Trophoblast cell (in vitro differentiated cells and primary cell): ENCODE data around the gene TMEM95.

Experiments used
- DNase-seq, 2 donors: peaks; one replicate each; pipeline ENCODE4 v3.0.0-alpha.2; 2016
- H2AFZ ChIP-seq: 2 replicates; pipeline ENCODE4 v1.6.1; 2013; ENCODE audit warnings: low read length, moderate library complexity, mild to moderate bottlenecking; ENCODE audit not compliant: insufficient read depth, poor library complexity
- H2AK5ac ChIP-seq: 2 replicates; pipeline ENCODE4 v1.6.1; 2013; ENCODE audit warnings: mild to moderate bottlenecking, low read length
- H2BK120ac ChIP-seq: 2 replicates; pipeline ENCODE4 v1.6.1; 2013; ENCODE audit warnings: low read length, mild to moderate bottlenecking, moderate library complexity; ENCODE audit not compliant: insufficient read depth, poor library complexity
- H2BK12ac ChIP-seq: 2 replicates; pipeline ENCODE4 v1.6.1; 2013; ENCODE audit warnings: mild to moderate bottlenecking, low read length, moderate library complexity
- H2BK5ac ChIP-seq: 2 replicates; pipeline ENCODE4 v1.6.1; 2013; ENCODE audit warnings: low read length, low read depth, moderate library complexity, mild to moderate bottlenecking; ENCODE audit not compliant: poor library complexity
- H3K14ac ChIP-seq: 2 replicates; pipeline ENCODE4 v1.6.1; 2013; ENCODE audit warnings: mild to moderate bottlenecking, low read length
- H3K18ac ChIP-seq: 2 replicates; pipeline ENCODE4 v1.6.1; 2013; ENCODE audit warnings: mild to moderate bottlenecking, low read length
- H3K23ac ChIP-seq: 2 replicates; pipeline ENCODE4 v1.6.1; 2013; ENCODE audit warnings: low read length
- H3K27ac ChIP-seq: 2 replicates; pipeline ENCODE4 v1.5.1; 2013; ENCODE audit warnings: low read depth, mild to moderate bottlenecking, inconsistent platforms, low read length, moderate library complexity
- H3K27me3 ChIP-seq: 2 replicates; pipeline ENCODE4 v1.6.1; 2013; ENCODE audit warnings: inconsistent platforms, mild to moderate bottlenecking, low read length, moderate library complexity; ENCODE audit not compliant: insufficient read depth
- H3K36me3 ChIP-seq, 2 experiments: 1 replicate in 1 of 2; 2 replicates in 1 of 2; pipeline ENCODE4 v1.6.1; 2013; ENCODE audit warnings: low read length in 2 of 2, mild to moderate bottlenecking in 2 of 2, moderate library complexity in 1 of 2; ENCODE audit not compliant: insufficient read depth in 2 of 2, control insufficient read depth in 1 of 2
- H3K4ac ChIP-seq: 2 replicates; pipeline ENCODE4 v1.6.1; 2013; ENCODE audit warnings: low read depth, mild to moderate bottlenecking, low read length, moderate library complexity
- H3K4me1 ChIP-seq, 2 experiments: 1 replicate in 1 of 2; 2 replicates in 1 of 2; pipeline ENCODE4 v1.6.1; 2013; ENCODE audit warnings: low read length in 2 of 2, mild to moderate bottlenecking in 2 of 2, moderate library complexity in 1 of 2; ENCODE audit not compliant: insufficient read depth in 2 of 2, control insufficient read depth in 1 of 2
- H3K4me2 ChIP-seq: 2 replicates; pipeline ENCODE4 v1.6.1; 2013; ENCODE audit warnings: inconsistent platforms, mild to moderate bottlenecking, low read length, moderate library complexity
- H3K4me3 ChIP-seq: 2 replicates; pipeline ENCODE4 v1.5.1; 2013; ENCODE audit warnings: mild to moderate bottlenecking, low read depth, low read length, inconsistent platforms
- H3K79me1 ChIP-seq: one replicate; pipeline ENCODE4 v1.6.1; 2013; ENCODE audit warnings: low read length
- H3K79me2 ChIP-seq: 2 replicates; pipeline ENCODE4 v1.6.1; 2013; ENCODE audit warnings: low read length, mild to moderate bottlenecking; ENCODE audit not compliant: control insufficient read depth, insufficient read depth, poor library complexity
- H3K9ac ChIP-seq: 2 replicates; pipeline ENCODE4 v1.6.1; 2013; ENCODE audit warnings: mild to moderate bottlenecking, low read length
- H3K9me3 ChIP-seq: 2 replicates; pipeline ENCODE4 v1.6.1; 2013; ENCODE audit warnings: low read depth, mild to moderate bottlenecking, control low read depth, inconsistent platforms, low read length; ENCODE audit not compliant: insufficient read depth
- H4K12ac ChIP-seq: 2 replicates; pipeline ENCODE4 v1.6.1; 2013; ENCODE audit warnings: low read depth, mild to moderate bottlenecking, low read length, moderate library complexity
- H4K8ac ChIP-seq: 2 replicates; pipeline ENCODE4 v1.6.1; 2013; ENCODE audit warnings: low read depth, mild to moderate bottlenecking, low read length, moderate library complexity
- H4K91ac ChIP-seq: one replicate; pipeline ENCODE4 v1.6.1; 2013; ENCODE audit warnings: low read depth, mild to moderate bottlenecking, low read length, moderate library complexity
- WGBS: extraction: QIAGEN DNeasy Blood & Tissue Kit; methylation state at CpG from one replicate; pipeline ENCODE4 v1.1.7; 2013; ENCODE audit warnings: missing lambda C conversion rate; ENCODE audit not compliant: insufficient read length, insufficient coverage; ENCODE audit errors: extremely low coverage; 5-methylcytosine and 5-hydroxymethylcytosine counted together

Gene TMEM95

GRCh38 chr17:7374353-7374752, 19.4 kb downstream of the TMEM95 start:
- no peak overlapping the region for H3K4me3 ChIP-seq
- no peak for DNase-seq

DNA sequence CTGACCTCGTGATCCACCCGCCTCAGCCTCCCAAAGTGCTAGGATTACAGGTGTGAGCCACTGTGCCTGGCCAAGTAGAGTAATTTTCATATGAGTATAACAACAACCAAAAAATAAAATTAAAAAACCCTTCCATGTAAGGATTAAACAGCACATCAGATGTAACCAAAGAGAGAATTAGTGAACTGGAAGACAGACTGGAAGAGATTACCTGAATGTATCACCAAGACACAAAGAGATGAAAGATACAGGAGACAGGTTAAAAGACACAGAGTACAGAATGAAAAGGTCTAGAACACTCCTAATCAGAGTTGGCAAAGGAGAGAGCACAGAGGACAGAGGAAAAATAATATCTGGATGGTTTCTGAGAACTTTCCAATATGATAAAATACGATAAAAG, 24.2 kb downstream of the TMEM95 start:
- Histone ChIP-seq H3K27ac (no peak overlapping the region), H2BK120ac (no peak overlapping the region), H2BK12ac (no peak overlapping the region), H4K12ac (no peak overlapping the region), H3K79me2 (no peaks in the 10 kb centered on the region), H3K9me3 (peaks cover 4% of the 10 kb centered on the region), H3K27me3 (no peaks in the 10 kb centered on the region), H2BK5ac (no peak overlapping the region), H3K79me1 (peaks cover 7% of the 10 kb centered on the region), H4K8ac (no peak overlapping the region), H3K4ac (no peak overlapping the region), H3K4me1 (peaks cover 19 to 24% of the 10 kb centered on the region in 2 experiments), H2AK5ac (no peak overlapping the region), H3K23ac (no peak overlapping the region), H3K4me3 (no peak overlapping the region), H3K36me3 (peaks cover 3 to 5% of the 10 kb centered on the region in 2 experiments), H3K9ac (no peak overlapping the region), H3K4me2 (no peak overlapping the region), H4K91ac (no peak overlapping the region), H3K14ac (no peak overlapping the region), H3K18ac (no peak overlapping the region), H2AFZ (no peak overlapping the region)
- WGBS, result no CpG with 5 or more reads among the region's 3 CpGs
- no peak for DNase-seq

More at GRCh38 chr17:7374353-7374752, 19.4 kb downstream of the TMEM95 start:
- no peak overlapping the region for H2BK5ac ChIP-seq
- H3K14ac ChIP-seq, result no peak overlapping the region
- no peaks in the 10 kb centered on the region for H3K36me3 ChIP-seq
- no peak overlapping the region for H3K23ac ChIP-seq
- H3K9ac ChIP-seq, result no peak overlapping the region
- no peak overlapping the region for H2AFZ ChIP-seq
- no peak overlapping the region for H3K18ac ChIP-seq
- H4K12ac ChIP-seq, result no peak overlapping the region
- H2BK12ac ChIP-seq, result no peak overlapping the region
- no peaks in the 10 kb centered on the region for H3K79me1 ChIP-seq
- H3K4me2 ChIP-seq, result no peak overlapping the region
- no peaks in the 10 kb centered on the region for H3K4me1 ChIP-seq
- H4K8ac ChIP-seq, result no peak overlapping the region
- no peaks in the 10 kb centered on the region for H3K9me3 ChIP-seq
- WGBS, result no CpG with 5 or more reads among the region's 2 CpGs
- H4K91ac ChIP-seq, result no peak overlapping the region
- no peak overlapping the region for H2BK120ac ChIP-seq
- no peak overlapping the region for H3K4ac ChIP-seq
- H3K79me2 ChIP-seq, result no peaks in the 10 kb centered on the region
- no peak overlapping the region for H3K27ac ChIP-seq
- H3K27me3 ChIP-seq, result no peaks in the 10 kb centered on the region
- no peak overlapping the region for H2AK5ac ChIP-seq

- Histone ChIP-seq H3K14ac (peak overlapping the region; percentile 70), H3K79me1 (peaks cover 7% of the 10 kb centered on the region), H3K4me1 (peaks cover 24 to 25% of the 10 kb centered on the region in 2 experiments), H3K27me3 (no peaks in the 10 kb centered on the region), H3K4ac (peak overlapping the region; percentile 5), H4K8ac (peak overlapping the region; percentile 77), H2BK12ac (no peak overlapping the region), H2AFZ (peak overlapping the region; percentile 34), H4K91ac (peak overlapping the region; percentile 65), H3K79me2 (no peaks in the 10 kb centered on the region), H3K18ac (peak overlapping the region; percentile 53), H2BK120ac (no peak overlapping the region), H3K27ac (no peak overlapping the region), H3K23ac (no peak overlapping the region), H3K4me2 (peak overlapping the region; percentile 71), H3K9me3 (peaks cover 4% of the 10 kb centered on the region), H3K9ac (no peak overlapping the region), H3K4me3 (no peak overlapping the region), H4K12ac (peak overlapping the region; percentile 1), H2AK5ac (no peak overlapping the region), H3K36me3 (peaks cover 3 to 11% of the 10 kb centered on the region in 2 experiments), H2BK5ac (no peak overlapping the region)
- peak; percentile 87 to 94 for DNase-seq
- no CpG with 5 or more reads among the region's 7 CpGs for WGBS
Measured at GRCh38 chr17:7380321-7380720, 25.4 kb downstream of the TMEM95 start.

- Histone ChIP-seq H3K18ac (peak within 1 kb of the TSS; percentile 58), H3K14ac (peak within 1 kb of the TSS; percentile 70), H2BK5ac (no peak within 1 kb of the TSS), H3K4me1 (peaks cover 24 to 25% of the 10 kb centered on the region in 2 experiments), H4K91ac (peak within 1 kb of the TSS; percentile 65), H3K79me1 (peaks cover 7% of the 10 kb centered on the region), H2BK12ac (no peak within 1 kb of the TSS), H3K27me3 (no peaks in the 10 kb centered on the region), H4K12ac (peak within 1 kb of the TSS; percentile 22), H3K27ac (no peak within 1 kb of the TSS), H3K79me2 (no peaks in the 10 kb centered on the region), H2AFZ (peak within 1 kb of the TSS; percentile 34), H3K23ac (no peak within 1 kb of the TSS), H3K9ac (peak within 1 kb of the TSS; percentile 17), H3K4me3 (peak within 1 kb of the TSS; percentile 59), H2AK5ac (peak within 1 kb of the TSS; percentile 16), H4K8ac (peak within 1 kb of the TSS; percentile 77), H3K4me2 (peak within 1 kb of the TSS; percentile 71), H2BK120ac (peak within 1 kb of the TSS; percentile 34), H3K4ac (peak within 1 kb of the TSS; percentile 18), H3K36me3 (peaks cover 6 to 13% of the 10 kb centered on the region in 2 experiments), H3K9me3 (peaks cover 4% of the 10 kb centered on the region)
- no CpG with 5 or more reads among the region's 52 CpGs for WGBS
- peak; percentile 88 to 90 for DNase-seq
Measured at GRCh38 chr17:7380855-7381683, 26.1 kb downstream of the TMEM95 start, which contains the start of gene TNK1. Gene TNK1, plus strand, starts transcription at chr17:7381089. Its CDS starts 1,838 bp downstream, at chr17:7382927.
